GM12892 (cell line): ENCODE data around the gene ASS1.

Experiments
- POLR2A ChIP-seq: IDR thresholded peaks from 2 replicates; pipeline ENCODE4 v1.6.1; 2011; ENCODE audit warnings: low read depth, low read length, control low read depth
- POLR2AphosphoS5 ChIP-seq: IDR thresholded peaks from 2 replicates; pipeline ENCODE4 v1.6.1; 2011; ENCODE audit warnings: low read depth, low read length, control low read depth
- TAF1 ChIP-seq: IDR thresholded peaks from 2 replicates; pipeline ENCODE4 v1.6.1; 2011; ENCODE audit warnings: low read depth, mild to moderate bottlenecking, control low read depth, low read length, borderline replicate concordance

DNA sequence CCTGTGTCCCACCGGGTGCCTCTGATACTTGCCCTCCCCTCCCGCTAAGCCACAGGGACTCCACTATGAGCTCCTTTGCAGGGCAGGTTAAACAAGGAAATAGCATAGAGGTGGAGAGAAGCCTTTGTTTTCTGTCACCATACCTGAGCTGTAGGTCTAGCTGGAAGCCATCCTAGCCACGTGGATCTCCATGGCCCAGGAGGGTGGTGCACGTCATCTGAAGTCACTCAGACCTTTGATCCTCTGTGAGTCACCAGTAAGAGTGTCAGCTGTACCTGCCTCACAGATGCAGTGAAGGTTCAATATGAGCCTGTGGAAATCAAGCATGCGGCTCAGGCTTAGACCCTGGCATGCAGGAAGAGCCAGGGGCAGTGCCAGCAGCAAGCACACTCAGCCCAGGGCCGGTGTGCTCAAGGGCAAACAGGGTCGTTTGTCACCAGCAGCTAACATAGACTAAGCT, 55.1 kb downstream of the ASS1 start:
- no peak for TF ChIP-seq POLR2A
- no peak for TF ChIP-seq POLR2AphosphoS5
- no peak for TF ChIP-seq TAF1
